GM23248 (cell line): ENCODE results near the gene PPP2R5D. TPM values are rescaled to one million over a fixed set of nuclear protein-coding genes. Genes with fewer than 3 reads are reported as not detected.

ENCODE experiments used
- DNase-seq: peaks from one replicate; pipeline ENCODE4 v3.0.0-alpha.2; 2015
- H2AFZ ChIP-seq: fragments of 200-600 bp; sonication (generic); 2 replicates; pipeline ENCODE4 v1.6.1; 2016; ENCODE audit warnings: antibody characterized with exemption
- H3F3A ChIP-seq: fragments of 200-600 bp; sonication (generic); 2 replicates; pipeline ENCODE4 v1.6.1; 2016; ENCODE audit warnings: mild to moderate bottlenecking, antibody characterized with exemption, mixed run types; ENCODE audit not compliant: insufficient read depth
- H3K27ac ChIP-seq: fragments of 200-600 bp; sonication (generic); 2 replicates; pipeline ENCODE4 v1.5.1; 2016; ENCODE audit warnings: mild to moderate bottlenecking
- H3K27me3 ChIP-seq: fragments of 200-600 bp; sonication (generic); replicated peaks from 2 replicates; pipeline ENCODE4 v1.6.1; 2016; ENCODE audit warnings: mild to moderate bottlenecking; ENCODE audit not compliant: insufficient read depth
- H3K36me3 ChIP-seq: fragments of 200-600 bp; sonication (generic); 2 replicates; pipeline ENCODE4 v1.6.1; 2016; ENCODE audit warnings: low read depth, mild to moderate bottlenecking
- H3K4me1 ChIP-seq: fragments of 200-600 bp; sonication (generic); 2 replicates; pipeline ENCODE4 v1.6.1; 2016; ENCODE audit warnings: mild to moderate bottlenecking; ENCODE audit not compliant: insufficient read depth
- H3K4me2 ChIP-seq: fragments of 200-600 bp; sonication (generic); one replicate; pipeline ENCODE4 v1.6.1; 2016; ENCODE audit warnings: mild to moderate bottlenecking; ENCODE audit not compliant: unreplicated experiment
- H3K4me3 ChIP-seq: fragments of 200-600 bp; sonication (generic); 2 replicates; pipeline ENCODE4 v1.5.1; 2016; ENCODE audit warnings: mild to moderate bottlenecking
- H3K79me2 ChIP-seq: fragments of 200-600 bp; sonication (generic); 2 replicates; pipeline ENCODE4 v1.6.1; 2016; ENCODE audit warnings: mild to moderate bottlenecking; ENCODE audit not compliant: insufficient read depth
- H3K9ac ChIP-seq: fragments of 200-600 bp; sonication (generic); 2 replicates; pipeline ENCODE4 v1.6.1; 2016; ENCODE audit warnings: mild to moderate bottlenecking
- H3K9me2 ChIP-seq: fragments of 200-600 bp; sonication (generic); 2 replicates; pipeline ENCODE4 v1.6.1; 2016; ENCODE audit warnings: mixed run types, mild to moderate bottlenecking, moderate library complexity; ENCODE audit not compliant: insufficient read depth
- H3K9me3 ChIP-seq: fragments of 200-600 bp; sonication (generic); one replicate; pipeline ENCODE4 v1.6.1; 2017; ENCODE audit warnings: low read depth
- H4K20me1 ChIP-seq: fragments of 200-600 bp; sonication (generic); 2 replicates; pipeline ENCODE4 v1.6.0; 2016; ENCODE audit not compliant: insufficient read depth
- EZH2 ChIP-seq: fragments of 200-600 bp; sonication (generic); IDR thresholded peaks from 2 replicates; pipeline ENCODE4 v1.6.1; 2018; ENCODE audit warnings: antibody characterized with exemption, mild to moderate bottlenecking; ENCODE audit not compliant: insufficient read depth, poor library complexity, severe bottlenecking
- EZH2phosphoT487 ChIP-seq: fragments of 200-600 bp; sonication (generic); IDR thresholded peaks from 2 replicates; pipeline ENCODE4 v1.6.1; 2018; ENCODE audit warnings: antibody characterized with exemption, moderate library complexity, mild to moderate bottlenecking, low read depth; ENCODE audit not compliant: insufficient read depth
- WGBS, 2 experiments: methylation state at CpG; one replicate each; pipeline ENCODE4 v1.1.6; 2015 to 2017; ENCODE audit warnings: low lambda C conversion rate in 2 of 2, low coverage in 1 of 2; ENCODE audit errors: missing lambda C conversion rate in 2 of 2; 5-methylcytosine and 5-hydroxymethylcytosine counted together
- in situ Hi-C: fragments of 300-500 bp; cut with MboI; formaldehyde crosslinking; loops from 2 replicates; pipeline ENCODE4 v1.15.0; 2020
- polyA plus RNA-seq: library from polyadenylated mRNA; unstranded; fragments of >200 nt; fragmentation: Nextera tagmentation; extraction: Ambion mirVana; gene quantifications from 2 replicates; pipeline ENCODE4 v1.2.1, GENCODE V29; 2016
- total RNA-seq: library from RNA; depleted of rRNA; stranded (reverse); fragments of >200 nt; shearing (Covaris generic); gene quantifications from 2 replicates; pipeline ENCODE4 v1.2.3, GENCODE V29; 2014

Gene PPP2R5D
- total and polyA plus RNA-seq, 2 experiments from 2014 or later = 40.7 to 42.7 TPM

GRCh38 chr6:43029120-43029519, 44.8 kb downstream of the PPP2R5D start:
- Histone ChIP-seq H3K9me3 (no peaks in the 10 kb centered on the region), H3K9me2 (no peaks in the 10 kb centered on the region), H3F3A (peaks cover 57% of the 10 kb centered on the region), H3K9ac (no peak overlapping the region), H2AFZ (no peak overlapping the region), H4K20me1 (no peaks in the 10 kb centered on the region), H3K4me2 (no peak overlapping the region), H3K4me3 (no peak overlapping the region), H3K36me3 (peaks cover 52% of the 10 kb centered on the region), H3K27ac (no peak overlapping the region), H3K4me1 (no peaks in the 10 kb centered on the region), H3K79me2 (peaks cover 10% of the 10 kb centered on the region), H3K27me3 (no peaks in the 10 kb centered on the region)
- 97% methylated on average over 9 of the region's 9 CpGs for WGBS, 2 experiments
- in situ Hi-C loops = no loop called here
- TF ChIP-seq EZH2phosphoT487 (no peak), EZH2 (no peak)
- no peak for DNase-seq

- DNase-seq = no peak
- no peaks in the 10 kb centered on the region for H3K27me3 ChIP-seq
- H3F3A ChIP-seq = peaks cover 40% of the 10 kb centered on the region; the same call in 1 of the 2 replicates
- H3K36me3 ChIP-seq = peaks cover 29% of the 10 kb centered on the region; the same call in 1 of the 2 replicates
- H3K9me3 ChIP-seq = no peaks in the 10 kb centered on the region
- H3K4me1 ChIP-seq = no peaks in the 10 kb centered on the region
- in situ Hi-C loops = no loop called here
- no peaks in the 10 kb centered on the region for H3K9me2 ChIP-seq
- H3K79me2 ChIP-seq = no peaks in the 10 kb centered on the region
- TF ChIP-seq EZH2 = no peak
- no peaks in the 10 kb centered on the region for H4K20me1 ChIP-seq
- H3K9ac ChIP-seq = no peak overlapping the region
- H3K4me2 ChIP-seq = no peak overlapping the region
- no peak overlapping the region for H2AFZ ChIP-seq
- no peak overlapping the region for H3K27ac ChIP-seq
- WGBS, 2 experiments = 83 to 90% methylated on average over 4 of the region's 4 CpGs
- H3K4me3 ChIP-seq = no peak overlapping the region
Observed at GRCh38 chr6:43032326-43032725, 48.0 kb downstream of the PPP2R5D start.

- Histone ChIP-seq H3K9ac (no peak overlapping the region), H3K79me2 (no peaks in the 10 kb centered on the region), H3K4me3 (no peak overlapping the region), H4K20me1 (no peaks in the 10 kb centered on the region), H3K9me3 (no peaks in the 10 kb centered on the region), H3K4me1 (no peaks in the 10 kb centered on the region), H2AFZ (no peak overlapping the region), H3K36me3 (peaks cover 19% of the 10 kb centered on the region; the same call in 1 of the 2 replicates), H3K27me3 (no peaks in the 10 kb centered on the region), H3K27ac (no peak overlapping the region), H3F3A (peaks cover 40% of the 10 kb centered on the region; the same call in 1 of the 2 replicates), H3K9me2 (no peaks in the 10 kb centered on the region), H3K4me2 (no peak overlapping the region)
- in situ Hi-C loops = no loop called here
- no peak for DNase-seq
- TF ChIP-seq EZH2 = no peak
- TF ChIP-seq EZH2phosphoT487 = no peak
- 93% methylated on average over 2 of the region's 2 CpGs for WGBS, 2 experiments
Observed at GRCh38 chr6:43033496-43034189, 49.3 kb downstream of the PPP2R5D start.

DNA sequence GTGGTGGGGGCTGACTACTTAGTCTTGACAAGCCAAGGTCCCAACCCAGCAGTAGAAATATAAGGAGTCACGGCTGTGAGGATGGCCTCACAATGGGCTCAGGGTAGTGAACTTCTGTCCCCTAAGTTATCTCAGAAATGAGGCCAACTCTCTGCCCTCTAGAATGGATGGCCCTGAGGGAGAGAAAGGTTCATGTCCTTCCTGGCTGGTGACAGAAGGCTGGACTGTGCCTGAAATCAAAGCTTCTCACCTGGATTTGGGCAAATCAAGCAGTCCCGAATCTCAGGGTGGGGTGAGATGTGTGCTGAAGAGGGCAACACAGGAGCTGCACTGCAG, 49.8 kb downstream of the PPP2R5D start:
- H3K4me2 ChIP-seq = no peak overlapping the region
- no peak overlapping the region for H2AFZ ChIP-seq
- TF ChIP-seq EZH2 (no peak), EZH2phosphoT487 (no peak)
- no peak overlapping the region for H3K27ac ChIP-seq
- no peaks in the 10 kb centered on the region for H3K9me3 ChIP-seq
- no peak for DNase-seq
- no peaks in the 10 kb centered on the region for H4K20me1 ChIP-seq
- no peaks in the 10 kb centered on the region for H3K79me2 ChIP-seq
- no peaks in the 10 kb centered on the region for H3K9me2 ChIP-seq
- no peaks in the 10 kb centered on the region for H3K27me3 ChIP-seq
- in situ Hi-C loops = no loop called here
- no peaks in the 10 kb centered on the region for H3K4me1 ChIP-seq
- no peak overlapping the region for H3K9ac ChIP-seq
- H3K4me3 ChIP-seq = no peak overlapping the region
- WGBS, 2 experiments = 75 to 78% methylated on average over 2 of the region's 2 CpGs
- H3K36me3 ChIP-seq = peaks cover 15% of the 10 kb centered on the region; the same call in 1 of the 2 replicates
- peaks cover 40% of the 10 kb centered on the region; the same call in 1 of the 2 replicates for H3F3A ChIP-seq
